GM19463 (cell line): Measurements from ENCODE around the gene SETD1A.
"Not testable (repeated sequence)": the region's sequence is repeated elsewhere in the genome, so short reads cannot be mapped to it uniquely, and the experiment has no call there.

ENCODE experiments used
- ATAC-seq: cut with Tn5 transposase; IDR thresholded peaks from one replicate; pipeline ENCODE4 v1.9.1; 2021; ENCODE audit warnings: mild to moderate bottlenecking, moderate library complexity; ENCODE audit not compliant: unreplicated experiment

Gene SETD1A

GRCh38 chr16:31013292-31013691 lies 55.7 kb downstream of the SETD1A start:
- ATAC-seq: not testable (repeated sequence)

- ATAC-seq: no peak
Measured at GRCh38 chr16:31016018-31016417, 58.5 kb downstream of the SETD1A start.

GRCh38 chr16:31017756-31018155 lies 60.2 kb downstream of the SETD1A start:
- not testable (repeated sequence) for ATAC-seq

- ATAC-seq: no peak
Measured at GRCh38 chr16:31020536-31020935, 63.0 kb downstream of the SETD1A start.

GRCh38 chr16:31022544-31023251 lies 65.1 kb downstream of the SETD1A start:
- no peak for ATAC-seq

GRCh38 chr16:31023252-31023602 lies 65.7 kb downstream of the SETD1A start:
- no peak for ATAC-seq

- no peak for ATAC-seq
Measured at GRCh38 chr16:31023627-31024226, 66.2 kb downstream of the SETD1A start.

- no peak for ATAC-seq
Measured at GRCh38 chr16:31025339-31025738, 67.8 kb downstream of the SETD1A start.

- no peak for ATAC-seq
Measured at GRCh38 chr16:31029272-31029671, 71.7 kb downstream of the SETD1A start.

GRCh38 chr16:31031276-31031675 lies 73.7 kb downstream of the SETD1A start:
- no peak for ATAC-seq

GRCh38 chr16:31032736-31033708 lies 75.5 kb downstream of the SETD1A start, which contains the start of gene STX4:
Gene STX4 (plus strand): TSS chr16:31033558. CDS start chr16:31033806, 248 bp downstream.
- ATAC-seq: peak; percentile 80

GRCh38 chr16:31033709-31034492 lies 76.3 kb downstream of the SETD1A start:
- peak; percentile 41 for ATAC-seq
